ENCODE measurements around the gene CD83. TPM values are rescaled to one million over a fixed set of nuclear protein-coding genes. Genes with fewer than 3 reads are reported as not detected.
"Not testable (repeated sequence)": the region's sequence is repeated elsewhere in the genome, so short reads cannot be mapped to it uniquely, and the experiment has no call there.

The CD83 gene
- total RNA-seq, 2 donors from 2014 or later: 1.3 to 2.3 TPM

GRCh38 chr6:14146506-14147096, 29.0 kb downstream of the CD83 start:
- H3K36me3 ChIP-seq (replicated peaks in 1 of 2; ENCODE audit: insufficient read depth in 1 of 2, low read depth in 2 of 2): no peaks in the 10 kb centered on the region
- no peaks in the 10 kb centered on the region for H3K9me3 ChIP-seq
- no peak for ATAC-seq
- no peak overlapping the region for H3K4me3 ChIP-seq
- H3K4me1 ChIP-seq: no peaks in the 10 kb centered on the region
- H3K27ac ChIP-seq: no peak overlapping the region
- intact Hi-C loops (cut with DNase I): loop anchor here (10.0 kb wide), 1 partner anchor 242 kb away; no protein-coding TSS in a partner anchor
- TF ChIP-seq POLR2A (IDR thresholded peaks at IDR 0.05): no peak
- DNase-seq: no peak
- no peaks in the 10 kb centered on the region for H3K27me3 ChIP-seq
- WGBS, 2 donors: 63 to 66% methylated on average over 10 of the region's 10 CpGs

- Histone ChIP-seq H3K4me1 (no peaks in the 10 kb centered on the region), H3K27me3 (no peaks in the 10 kb centered on the region), H3K36me3 (replicated peaks in 1 of 2; ENCODE audit: insufficient read depth in 1 of 2, low read depth in 2 of 2) (no peaks in the 10 kb centered on the region), H3K4me3 (no peak overlapping the region), H3K27ac (no peak overlapping the region), H3K9me3 (no peaks in the 10 kb centered on the region)
- no peak for DNase-seq
- intact Hi-C loops (cut with DNase I): loop anchor here (10.0 kb wide), 1 partner anchor 243 kb away; no protein-coding TSS in a partner anchor
- no peak for TF ChIP-seq CTCF (IDR thresholded peaks at IDR 0.05)
- TF ChIP-seq POLR2A (IDR thresholded peaks at IDR 0.05): no peak
- WGBS, 2 donors: 74 to 76% methylated on average over 4 to 7 of the region's 7 CpGs
- no peak for ATAC-seq
These were observed 30.3 kb downstream of the CD83 start for GRCh38 chr6:14147891-14148290.

GRCh38 chr6:14148471-14148870, 30.9 kb downstream of the CD83 start:
- Histone ChIP-seq H3K4me3 (no peak overlapping the region), H3K27me3 (no peaks in the 10 kb centered on the region), H3K9me3 (no peaks in the 10 kb centered on the region), H3K4me1 (no peaks in the 10 kb centered on the region), H3K27ac (no peak overlapping the region), H3K36me3 (replicated peaks in 1 of 2; ENCODE audit: insufficient read depth in 1 of 2, low read depth in 2 of 2) (no peaks in the 10 kb centered on the region)
- WGBS, 2 donors: 83 to 92% methylated on average over 5 of the region's 5 CpGs
- TF ChIP-seq CTCF (IDR thresholded peaks at IDR 0.05) (no peak), POLR2A (IDR thresholded peaks at IDR 0.05) (no peak)
- no peak for DNase-seq
- intact Hi-C loops (cut with DNase I): loop anchor here (10.0 kb wide), 1 partner anchor 244 kb away; no protein-coding TSS in a partner anchor
- ATAC-seq: no peak

GRCh38 chr6:14149053-14149738, 31.6 kb downstream of the CD83 start:
- no peaks in the 10 kb centered on the region for H3K36me3 ChIP-seq (replicated peaks in 1 of 2; ENCODE audit: insufficient read depth in 1 of 2, low read depth in 2 of 2)
- TF ChIP-seq CTCF (IDR thresholded peaks at IDR 0.05): no peak
- no peak for TF ChIP-seq POLR2A (IDR thresholded peaks at IDR 0.05)
- intact Hi-C loops (cut with DNase I): loop anchor here (10.0 kb wide), 1 partner anchor 244 kb away; no protein-coding TSS in a partner anchor
- no peak overlapping the region for H3K27ac ChIP-seq
- no peaks in the 10 kb centered on the region for H3K9me3 ChIP-seq
- no peaks in the 10 kb centered on the region for H3K4me1 ChIP-seq
- ATAC-seq (no peak), DNase-seq (no peak)
- WGBS, 2 donors: 75 to 82% methylated on average over 6 of the region's 6 CpGs
- H3K4me3 ChIP-seq: no peak overlapping the region
- H3K27me3 ChIP-seq: no peaks in the 10 kb centered on the region

- Histone ChIP-seq H3K9me3 (no peaks in the 10 kb centered on the region), H3K4me3 (no peak overlapping the region), H3K27me3 (no peaks in the 10 kb centered on the region), H3K27ac (no peak overlapping the region), H3K36me3 (replicated peaks in 1 of 2; ENCODE audit: insufficient read depth in 1 of 2, low read depth in 2 of 2) (no peaks in the 10 kb centered on the region), H3K4me1 (no peaks in the 10 kb centered on the region)
- intact Hi-C loops (cut with DNase I): loop anchor here (10.0 kb wide), 1 partner anchor 245 kb away; no protein-coding TSS in a partner anchor
- ATAC-seq: no peak
- TF ChIP-seq POLR2A (IDR thresholded peaks at IDR 0.05) (no peak), CTCF (IDR thresholded peaks at IDR 0.05) (no peak)
- DNase-seq: no peak
- 90 to 97% methylated on average over 6 to 7 of the region's 7 CpGs for WGBS, 2 donors
These were observed 32.2 kb downstream of the CD83 start for GRCh38 chr6:14149739-14150130.

- ATAC-seq; H3K27ac ChIP-seq; H3K4me1 ChIP-seq; H3K27me3 ChIP-seq; H3K4me3 ChIP-seq; H3K9me3 ChIP-seq; H3K36me3 ChIP-seq (replicated peaks in 1 of 2; ENCODE audit: insufficient read depth in 1 of 2, low read depth in 2 of 2); DNase-seq; intact Hi-C loops (cut with DNase I): not testable (repeated sequence)
- WGBS, 2 donors: 81 to 87% methylated on average over 3 of the region's 3 CpGs
These were observed 33.7 kb downstream of the CD83 start for GRCh38 chr6:14151300-14151699.
